ENCODE data around the gene RARRES1.
"Not testable (repeated sequence)": the region's sequence is repeated elsewhere in the genome, so short reads cannot be mapped to it uniquely, and the experiment has no call there.

GRCh38 chr3:158693866-158694456, 38.3 kb downstream of the RARRES1 start:
- TF ChIP-seq, protein P1, sequence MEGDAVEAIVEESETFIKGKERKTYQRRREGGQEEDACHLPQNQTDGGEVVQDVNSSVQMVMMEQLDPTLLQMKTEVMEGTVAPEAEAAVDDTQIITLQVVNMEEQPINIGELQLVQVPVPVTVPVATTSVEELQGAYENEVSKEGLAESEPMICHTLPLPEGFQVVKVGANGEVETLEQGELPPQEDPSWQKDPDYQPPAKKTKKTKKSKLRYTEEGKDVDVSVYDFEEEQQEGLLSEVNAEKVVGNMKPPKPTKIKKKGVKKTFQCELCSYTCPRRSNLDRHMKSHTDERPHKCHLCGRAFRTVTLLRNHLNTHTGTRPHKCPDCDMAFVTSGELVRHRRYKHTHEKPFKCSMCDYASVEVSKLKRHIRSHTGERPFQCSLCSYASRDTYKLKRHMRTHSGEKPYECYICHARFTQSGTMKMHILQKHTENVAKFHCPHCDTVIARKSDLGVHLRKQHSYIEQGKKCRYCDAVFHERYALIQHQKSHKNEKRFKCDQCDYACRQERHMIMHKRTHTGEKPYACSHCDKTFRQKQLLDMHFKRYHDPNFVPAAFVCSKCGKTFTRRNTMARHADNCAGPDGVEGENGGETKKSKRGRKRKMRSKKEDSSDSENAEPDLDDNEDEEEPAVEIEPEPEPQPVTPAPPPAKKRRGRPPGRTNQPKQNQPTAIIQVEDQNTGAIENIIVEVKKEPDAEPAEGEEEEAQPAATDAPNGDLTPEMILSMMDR (IDR thresholded peaks at IDR 0.05): not testable (repeated sequence)
- not testable (repeated sequence) for TF ChIP-seq POLR2A (IDR thresholded peaks at IDR 0.05)
